ENCODE results near the gene FOSL2.

DNA sequence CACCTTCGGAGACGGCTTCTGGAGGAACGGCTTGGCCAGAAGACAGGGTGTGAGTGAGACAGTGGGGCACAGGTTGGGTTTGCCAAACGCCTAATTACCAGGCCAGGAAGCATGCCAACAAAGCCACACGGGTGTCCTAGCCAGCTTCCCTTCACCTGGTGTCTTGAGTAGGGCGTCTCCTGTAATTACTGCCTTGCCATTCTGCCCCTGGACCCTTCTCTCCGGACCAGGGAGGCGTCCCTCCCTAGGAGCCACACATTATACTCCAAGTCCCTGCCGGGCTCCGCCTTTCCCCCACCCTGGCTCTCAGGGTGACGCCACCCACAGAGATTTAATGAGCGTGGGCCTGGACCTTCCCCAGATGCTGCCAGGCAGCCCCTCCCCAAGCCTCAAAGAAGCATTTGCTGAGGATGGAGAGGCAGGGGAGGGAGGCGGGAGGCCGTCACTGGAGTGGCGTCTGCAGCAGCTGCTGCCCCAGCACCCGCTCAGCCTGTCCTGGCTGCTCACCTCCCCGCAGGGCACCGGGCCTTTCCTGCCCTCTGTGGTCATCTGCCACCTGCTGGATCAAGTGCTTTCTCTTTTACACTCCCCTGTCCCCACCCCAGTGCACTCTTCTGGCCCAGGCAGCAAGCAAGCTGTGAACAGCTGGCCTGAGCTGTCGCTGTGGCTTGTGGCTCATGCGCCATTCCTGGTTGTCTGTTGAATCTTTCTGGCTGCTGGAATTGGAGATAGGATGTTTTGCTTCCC, 20.7 kb downstream of the FOSL2 start:
- TF ChIP-seq TARDBP (IDR thresholded peaks at IDR 0.05) (no peak), BHLHE40 (IDR thresholded peaks at IDR 0.05; ENCODE audit: borderline replicate concordance) (no peak), SUZ12 (IDR thresholded peaks at IDR 0.05) (no peak)
